GM18517 (cell line): ENCODE measurements around the gene NTN1.

Experiments used
- ATAC-seq: cut with Tn5 transposase; IDR thresholded peaks from one replicate; pipeline ENCODE4 v1.9.1; 2021; ENCODE audit warnings: mild to moderate bottlenecking, moderate library complexity; ENCODE audit not compliant: unreplicated experiment

NTN1 gene

DNA sequence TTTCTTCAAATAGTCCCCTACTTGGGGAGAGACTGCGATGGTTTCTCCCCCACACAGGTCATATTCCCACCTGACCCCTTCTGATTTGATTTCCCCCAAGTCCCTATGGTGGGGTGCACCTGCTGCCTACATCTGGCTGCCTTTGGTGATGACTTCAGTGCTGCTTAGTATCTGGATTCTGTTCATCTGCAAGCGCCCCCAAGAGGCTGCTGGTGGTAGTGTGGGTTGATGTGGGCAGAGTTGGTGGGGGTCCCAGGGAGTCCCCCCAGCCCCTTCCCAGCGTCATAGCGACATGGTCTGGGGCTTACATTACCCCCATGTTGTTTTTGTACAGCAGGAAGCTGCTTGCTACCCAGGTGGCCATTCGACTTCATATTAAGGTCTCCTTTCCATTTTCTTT is 99.2 kb downstream of the NTN1 start:
- ATAC-seq: no peak

DNA sequence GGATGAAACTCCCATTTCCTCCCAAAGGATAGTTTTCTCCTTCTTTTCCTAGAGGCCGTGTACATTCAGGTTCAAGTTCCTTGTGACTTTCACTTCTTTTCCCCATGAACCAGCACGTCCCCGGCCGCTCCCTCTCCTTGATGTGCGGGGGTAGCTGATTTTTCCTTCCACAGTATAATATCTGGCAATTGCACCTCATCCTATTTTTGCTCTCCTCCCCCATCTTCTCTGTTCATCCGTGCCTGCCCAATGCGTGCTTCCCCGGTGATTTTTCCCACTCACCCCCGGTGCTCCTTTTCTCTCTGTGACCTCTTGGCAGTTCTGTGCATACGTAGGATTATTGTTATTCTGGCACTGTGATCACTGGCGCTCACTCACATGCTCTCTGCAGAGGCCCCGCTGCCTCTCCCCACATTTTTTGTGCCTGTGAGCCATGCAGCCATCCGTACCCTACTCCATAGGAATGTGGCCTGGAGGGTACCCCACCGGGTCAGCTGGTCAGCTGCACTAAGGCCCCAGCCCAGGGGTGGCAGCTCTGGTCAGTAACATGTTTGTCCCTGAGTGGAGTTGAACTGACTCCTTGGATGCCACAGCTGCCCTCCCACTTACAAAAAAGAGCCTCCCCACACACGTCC is 100.0 kb downstream of the NTN1 start:
- ATAC-seq: no peak

DNA sequence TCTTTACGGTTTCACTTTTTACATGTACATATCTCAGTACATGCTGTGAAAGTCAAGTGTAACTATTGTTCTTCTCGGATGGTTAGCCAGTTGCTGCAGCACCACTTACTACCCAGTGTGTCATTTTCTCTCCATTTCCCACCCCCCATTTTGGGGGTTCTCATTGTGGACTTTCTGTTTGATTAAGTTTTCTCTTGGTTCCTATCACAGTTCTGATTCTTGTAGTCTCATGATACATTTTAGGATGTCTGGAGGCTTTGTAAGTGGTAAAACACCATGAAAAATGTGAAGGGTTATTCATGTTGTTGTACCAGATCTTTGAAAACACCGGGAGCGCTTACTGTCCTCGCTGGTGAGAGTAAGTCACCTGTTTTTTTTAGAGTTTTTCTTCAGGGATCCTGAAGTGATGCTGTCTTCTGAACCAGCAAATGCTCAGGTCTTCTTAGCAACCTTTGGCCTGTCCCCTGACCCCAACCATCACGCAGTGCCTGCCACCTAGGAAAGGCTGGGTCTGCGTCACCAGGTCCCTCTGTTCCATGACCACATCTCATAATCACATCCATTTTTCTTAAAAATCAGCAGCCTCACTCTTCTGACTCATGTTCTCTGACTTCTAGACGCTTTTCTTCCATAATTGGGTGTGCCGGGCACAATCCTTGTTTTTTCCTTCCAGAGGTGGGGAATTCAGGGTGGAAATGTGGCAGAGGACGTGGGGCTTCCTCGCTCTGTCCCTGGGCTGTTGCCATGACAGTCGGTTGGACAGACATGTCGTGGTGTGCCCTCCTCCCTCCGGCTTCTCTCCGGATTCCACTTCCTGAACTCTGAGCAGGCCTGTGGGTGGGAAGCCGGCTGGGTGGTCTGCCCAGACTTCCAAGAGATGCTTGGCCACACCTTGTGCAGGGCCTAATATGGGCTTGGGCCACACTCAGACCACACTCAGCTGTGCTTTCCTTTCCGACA is 102.6 kb downstream of the NTN1 start:
- no peak for ATAC-seq

DNA sequence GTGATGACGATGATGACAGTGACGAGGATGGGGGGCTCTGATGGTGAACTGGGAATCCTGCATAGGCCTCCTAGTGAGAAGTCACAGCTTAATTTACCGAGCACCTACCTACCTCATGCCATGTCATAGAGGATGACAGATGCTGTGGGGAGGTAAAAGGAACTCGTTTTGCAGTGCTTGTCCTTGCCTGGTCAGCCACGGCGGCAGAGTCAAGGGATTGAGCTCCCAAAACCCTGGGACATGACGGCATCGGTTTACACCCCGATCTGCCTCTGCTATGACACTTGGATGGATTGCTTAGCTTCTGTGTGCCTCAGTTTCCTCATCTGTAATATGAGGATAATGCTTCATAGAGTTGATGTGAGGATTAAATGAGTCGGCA is 103.2 kb downstream of the NTN1 start:
- ATAC-seq: no peak

DNA sequence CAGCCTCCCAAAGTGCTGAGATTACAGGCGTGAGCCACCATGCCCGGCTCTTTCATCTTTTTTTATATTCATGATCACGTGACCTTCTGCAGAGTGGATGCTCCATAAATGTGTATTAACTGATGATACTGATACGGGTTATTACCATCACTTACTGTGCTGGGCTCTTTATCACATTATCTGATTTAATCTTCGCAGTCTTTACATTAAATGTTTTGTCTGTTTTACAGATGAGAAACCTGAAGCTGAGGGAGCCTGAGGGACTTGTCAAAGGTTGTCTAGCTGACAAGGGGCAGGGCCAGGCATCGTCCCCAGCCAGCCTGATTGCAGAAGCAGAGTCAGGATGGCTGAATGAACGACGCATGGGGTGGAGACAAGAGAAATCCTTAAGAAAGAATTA is 104.4 kb downstream of the NTN1 start:
- no peak for ATAC-seq

GRCh38 chr17:9127340-9127739 is 106.0 kb downstream of the NTN1 start:
- ATAC-seq: no peak

GRCh38 chr17:9131371-9131770 is 110.1 kb downstream of the NTN1 start:
- ATAC-seq: no peak

- ATAC-seq: no peak
Observed at GRCh38 chr17:9132291-9132690, 111.0 kb downstream of the NTN1 start.

GRCh38 chr17:9132944-9133610 is 111.8 kb downstream of the NTN1 start:
- ATAC-seq: no peak

GRCh38 chr17:9138161-9138717 is 116.9 kb downstream of the NTN1 start:
- ATAC-seq: no peak

- no peak for ATAC-seq
Observed at GRCh38 chr17:9139695-9140094, 118.4 kb downstream of the NTN1 start.

- ATAC-seq: no peak
Observed at GRCh38 chr17:9140550-9141424, 119.5 kb downstream of the NTN1 start.

GRCh38 chr17:9141425-9141753 is 120.1 kb downstream of the NTN1 start:
- ATAC-seq: no peak

DNA sequence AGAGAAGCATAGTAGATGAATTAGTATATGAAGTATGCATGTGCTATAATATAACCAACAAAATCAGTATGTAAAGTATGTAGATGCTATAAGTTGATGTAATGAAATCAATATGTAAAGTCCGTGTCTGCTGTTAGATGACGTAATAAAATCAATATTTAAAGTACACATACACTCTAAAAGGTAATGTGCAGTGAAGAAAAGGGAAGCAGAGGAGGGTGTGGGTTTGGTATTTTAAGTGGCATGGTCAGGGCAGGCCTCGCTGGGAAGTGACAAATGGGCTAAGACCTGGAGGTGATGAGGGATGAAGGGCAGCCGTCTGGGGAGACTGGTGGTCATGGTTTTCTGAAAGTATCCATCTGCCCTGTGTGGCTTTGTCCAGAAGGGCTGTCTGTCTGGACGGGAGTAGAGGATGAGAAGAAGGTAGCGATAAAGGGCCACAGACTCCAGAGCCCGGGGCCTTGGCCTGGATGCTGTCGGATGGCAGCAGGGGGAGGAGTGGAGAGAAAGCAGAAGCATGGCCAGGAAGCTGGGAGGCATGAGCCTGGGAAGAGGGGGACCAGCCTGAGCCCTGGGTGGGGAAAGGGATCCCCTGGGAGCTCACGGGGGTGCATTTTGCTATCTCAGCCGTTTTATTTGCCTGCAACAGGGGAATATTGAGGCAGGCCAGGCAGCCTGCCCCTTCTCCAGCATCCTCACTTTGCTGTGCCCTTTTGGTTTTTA is 121.6 kb downstream of the NTN1 start:
- no peak for ATAC-seq

GRCh38 chr17:9144502-9145249 is 123.4 kb downstream of the NTN1 start:
- no peak for ATAC-seq

DNA sequence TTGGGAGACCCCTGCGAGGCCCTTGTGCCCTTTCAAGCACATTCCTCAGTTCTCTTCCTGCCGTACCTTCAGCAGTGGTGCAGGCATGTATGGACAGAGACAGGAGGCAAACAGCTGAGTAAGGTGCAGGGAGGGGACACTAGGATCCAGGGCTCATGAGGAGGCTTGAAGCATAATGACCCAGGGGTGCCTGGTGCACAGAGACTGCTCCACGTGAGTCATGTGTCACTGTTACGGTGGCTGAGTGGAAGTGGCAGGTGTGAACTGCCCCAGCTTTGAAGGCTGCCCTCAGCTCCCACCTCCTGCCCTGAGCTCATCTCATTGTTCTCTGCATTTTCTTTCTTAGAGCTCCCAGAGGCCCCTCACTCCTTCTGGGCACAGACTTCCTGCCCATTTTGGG is 124.8 kb downstream of the NTN1 start:
- no peak for ATAC-seq

- no peak for ATAC-seq
Observed at GRCh38 chr17:9148905-9149525, 127.7 kb downstream of the NTN1 start.

DNA sequence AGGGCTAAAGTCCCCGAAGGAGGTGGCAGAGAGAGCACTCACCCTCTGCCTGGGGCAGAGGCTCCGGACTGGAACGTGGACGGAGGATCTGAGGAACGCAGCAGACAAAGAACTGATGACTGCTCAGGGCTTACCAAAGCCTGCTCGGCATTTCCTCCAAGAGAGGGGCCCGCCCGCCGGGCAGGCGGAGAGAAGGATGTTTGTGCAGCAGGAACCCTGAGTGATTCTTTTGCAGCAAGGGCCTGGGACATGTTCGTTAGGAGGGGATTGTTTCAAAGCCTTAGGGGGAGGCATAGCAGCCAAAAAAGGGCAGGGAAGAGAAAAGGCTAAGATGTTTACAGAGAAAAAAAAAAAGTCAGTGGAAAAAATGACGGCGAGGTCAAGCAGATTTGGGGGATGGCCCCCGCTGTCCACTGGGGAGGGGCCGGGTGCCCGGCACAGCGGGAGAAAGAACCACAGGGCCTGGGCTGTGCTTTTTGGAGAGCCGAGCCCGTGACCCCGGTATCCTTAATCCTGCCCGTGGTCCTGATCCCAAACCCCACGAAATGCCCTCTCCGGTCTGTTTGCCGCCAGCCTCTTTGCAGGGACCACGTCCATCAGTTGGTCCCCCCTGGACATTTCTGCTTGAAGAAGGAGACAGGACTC is 129.3 kb downstream of the NTN1 start:
- ATAC-seq: no peak
